HepG2 (cell line): Measurements from ENCODE around the gene MYLK. TPM values are rescaled to one million over a fixed set of nuclear protein-coding genes. Genes with fewer than 3 reads are reported as not detected.

Experiments
- ATAC-seq: fragments of 200-7000 bp; cut with Tn5 transposase; 3 replicates; pipeline ENCODE4 v1.9.1; 2020; ENCODE audit warnings: mild to moderate bottlenecking, moderate library complexity
- BruUV-seq: library from RNA; stranded (reverse); fragments of 400-500 nt; replicated peaks from 2 replicates; lab custom pipeline; 2021; lab: Mats Ljungman, UMichigan
- CTCF ChIA-PET: fragments of 300-600 bp; formaldehyde crosslinking; extraction: SDS; loops from one replicate; lab custom pipeline; 2021; ENCODE audit warnings: low total read pairs, inconsistent platforms, low intra/inter-chr PET ratio; lab: Yijun Ruan, JAX
- POLR2A ChIA-PET: fragments of 350-600 bp; sonication (Branson Sonifier 250); formaldehyde crosslinking; loops from one replicate; lab custom pipeline; 2020; ENCODE audit warnings: antibody characterized with exemption, inconsistent platforms; lab: Yijun Ruan, JAX
- DNase-seq: peaks from one replicate; pipeline ENCODE4 v3.0.0-alpha.2; 2015; ENCODE audit warnings: low spot score
- FAIRE-seq: peaks from 3 replicates; lab custom pipeline; 2011; peaks lifted over from hg19 to GRCh38; lab: Jason Lieb, UNC
- H2AFZ ChIP-seq: one replicate; pipeline ENCODE4 v1.6.1; 2011; ENCODE audit warnings: low read length, inconsistent platforms
- H3K27ac ChIP-seq: fragments of 300-600 bp; 3 replicates; pipeline ENCODE4 v1.8.0; 2011; ENCODE audit warnings: mixed run types, mild to moderate bottlenecking, mixed read lengths, low read length, inconsistent platforms; ENCODE audit not compliant: insufficient read depth; ENCODE audit errors: extremely low read length
- H3K27me3 ChIP-seq, 2 experiments: fragments of 200-600 bp in 1 of 2; 2 replicates in 1 of 2; 3 replicates in 1 of 2; pipeline versions ENCODE4 v1.6.0 to v1.8.0; 2011; ENCODE audit warnings: low read length in 2 of 2, mild to moderate bottlenecking in 2 of 2, moderate library complexity in 2 of 2, inconsistent platforms in 1 of 2; ENCODE audit not compliant: insufficient read depth in 2 of 2, control insufficient read depth in 1 of 2
- H3K36me3 ChIP-seq, 2 experiments: fragments of 200-600 bp in 1 of 2; replicated peaks in 1 of 2; 2 replicates in 1 of 2; 3 replicates in 1 of 2; pipeline versions ENCODE4 v1.5.1 to v1.8.0; 2011; ENCODE audit warnings: low read length in 2 of 2, inconsistent platforms in 1 of 2; ENCODE audit not compliant: insufficient read depth in 2 of 2, control insufficient read depth in 1 of 2
- H3K4me1 ChIP-seq: 2 replicates; pipeline ENCODE4 v1.5.1; 2012; ENCODE audit warnings: low read length, inconsistent platforms; ENCODE audit not compliant: insufficient read depth
- H3K4me2 ChIP-seq: 2 replicates; pipeline ENCODE4 v1.6.0; 2011; ENCODE audit warnings: low read depth, low read length, inconsistent platforms
- H3K4me3 ChIP-seq, 3 experiments: fragments of 200-600 bp in 1 of 3; sonication (generic), shearing (Covaris generic) in 1 of 3; replicated peaks in 1 of 3; 2 replicates each; pipeline ENCODE4 v1.5.1; 2011 to 2016; ENCODE audit warnings: low read length in 3 of 3, inconsistent platforms in 2 of 3, low read depth in 2 of 3, mild to moderate bottlenecking in 2 of 3, control low read depth in 1 of 3, mixed read lengths in 1 of 3; ENCODE audit not compliant: insufficient read depth in 1 of 3
- H3K79me2 ChIP-seq: one replicate; pipeline ENCODE4 v1.6.1; 2011; ENCODE audit warnings: low read length, inconsistent platforms; ENCODE audit not compliant: insufficient read depth
- H3K9ac ChIP-seq: 2 replicates; pipeline ENCODE4 v1.6.0; 2011; ENCODE audit warnings: mild to moderate bottlenecking, low read depth, low read length, inconsistent platforms; ENCODE audit not compliant: insufficient read depth
- H3K9me3 ChIP-seq: 2 replicates; pipeline ENCODE4 v1.5.1; 2012; ENCODE audit warnings: mild to moderate bottlenecking, low read length
- H4K20me1 ChIP-seq: 2 replicates; pipeline ENCODE4 v1.6.0; 2011; ENCODE audit warnings: inconsistent platforms, mild to moderate bottlenecking, low read length, moderate library complexity; ENCODE audit not compliant: insufficient read depth
- KLF6 ChIP-seq: IDR thresholded peaks from 2 replicates; pipeline ENCODE4 v1.8.0; 2016; ENCODE audit warnings: missing biosample characterization, missing genetic modification reagents
- KLF9 ChIP-seq: IDR thresholded peaks from 2 replicates; pipeline ENCODE4 v1.6.1; 2016; ENCODE audit warnings: low read depth
- MAFG ChIP-seq: sonication (generic); formaldehyde crosslinking; IDR thresholded peaks from 2 replicates; pipeline ENCODE4 v1.5.1; 2020; ENCODE audit warnings: mild to moderate bottlenecking, missing genetic modification reagents
- PHF8 ChIP-seq: sonication (generic); formaldehyde crosslinking; IDR thresholded peaks from 2 replicates; pipeline ENCODE4 v1.5.0; 2020; ENCODE audit warnings: missing genetic modification reagents
- TAF1 ChIP-seq: sonication (generic); formaldehyde crosslinking; IDR thresholded peaks from 2 replicates; pipeline ENCODE4 v1.4.0; 2020; ENCODE audit warnings: missing genetic modification reagents
- ZNF276 ChIP-seq: sonication (generic); formaldehyde crosslinking; IDR thresholded peaks from 2 replicates; pipeline ENCODE4 v1.4.0; 2020; ENCODE audit warnings: mild to moderate bottlenecking, low read depth, missing genetic modification reagents
- ZNF343 ChIP-seq: sonication (generic); formaldehyde crosslinking; IDR thresholded peaks from 2 replicates; pipeline ENCODE4 v1.4.0; 2020; ENCODE audit warnings: mild to moderate bottlenecking, missing genetic modification reagents
- ZNF713 ChIP-seq: sonication (generic); formaldehyde crosslinking; IDR thresholded peaks from 2 replicates; pipeline ENCODE4 v1.4.0; 2020; ENCODE audit warnings: mild to moderate bottlenecking, missing genetic modification reagents
- WGBS: methylation state at CpG from one replicate; pipeline ENCODE4 v1.1.6; 2017; ENCODE audit warnings: low lambda C conversion rate; 5-methylcytosine and 5-hydroxymethylcytosine counted together
- in situ Hi-C: cut with HindIII; loops from 2 replicates; pipeline ENCODE4 v1.10.0; 2017; ENCODE audit warnings: low pct_unique_long_range_greater_than_20kb; ENCODE audit not compliant: extremely low pct_ligation_motif_present
- intact Hi-C: fragments of 100-400 bp; cut with micrococcal nuclease; formaldehyde crosslinking; loops from one replicate; pipeline ENCODE4 v1.10.0; 2022; ENCODE audit not compliant: unreplicated experiment
- polyA plus RNA-seq, 8 experiments: library from polyadenylated mRNA; depleted of rRNA in 3 of 8; stranded (reverse) in 7 of 8; unstranded in 1 of 8; fragments of >200 nt; fragmentation: Illumina TruSeq in 4 of 8; extraction: Trizol in 4 of 8; gene quantifications; 2 replicates each; pipeline versions ENCODE4 v1.2.1 to v1.2.3, GENCODE V29; 2011 to 2016; ENCODE audit warnings: low read depth in 4 of 8, missing spikeins in 1 of 8, mixed read lengths in 1 of 8; ENCODE audit not compliant: insufficient read depth in 1 of 8
- total RNA-seq, 5 experiments: library from RNA; depleted of rRNA; stranded (reverse); fragments of >200 nt; fragmentation: Illumina TruSeq; extraction: Trizol; gene quantifications; 2 replicates each; pipeline ENCODE4 v1.2.3, GENCODE V29; 2016; ENCODE audit warnings: low read depth in 1 of 5

The MYLK gene
- total and polyA plus RNA-seq, 2 of the 13 experiments (the other 11 are each of a cell fraction or from before 2014, with no cell fraction given), result 10.6 to 34.9 TPM

- TF ChIP-seq ZNF276, result no peak
- TF ChIP-seq, all 625 proteins: peak for 0
Measured at GRCh38 chr3:123741041-123741511, 143.1 kb downstream of the MYLK start (continued).

DNA sequence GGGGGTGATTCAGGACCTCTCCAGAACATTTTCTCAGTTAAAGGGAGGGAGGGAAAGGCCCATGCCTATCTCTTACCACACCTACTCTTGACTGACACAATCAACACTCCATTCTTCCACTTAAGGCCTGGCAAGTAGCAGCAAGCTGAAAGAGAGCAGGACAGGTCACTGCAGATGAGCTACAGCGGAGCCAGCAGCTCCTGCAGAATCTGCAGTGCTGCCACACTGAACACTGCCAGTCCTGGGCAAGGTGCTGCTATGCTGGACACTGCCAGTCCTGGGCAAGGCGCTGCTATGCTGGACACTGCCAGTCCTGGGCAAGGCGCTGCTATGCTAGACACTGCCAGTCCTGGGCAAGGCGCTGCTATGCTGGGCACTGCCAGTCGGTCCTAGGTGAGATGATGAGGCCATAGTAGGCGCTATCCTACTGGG, 143.7 kb downstream of the MYLK start:
- BruUV-seq, result no TSS peak
- H3K36me3 ChIP-seq, result peaks cover 8 to 49% of the 10 kb centered on the region in 2 experiments; a peak in 4 of 5 replicates
- intact Hi-C loops (no loop called here), in situ Hi-C loops (no loop called here)
- no peak overlapping the region for H3K4me2 ChIP-seq
- WGBS, result 100% methylated on average over 4 of the region's 6 CpGs
- ATAC-seq, result no peak
- TF ChIP-seq MAFG (CRISPR knock-in tag), result no peak
- TF ChIP-seq ZNF343, result no peak
- TF ChIP-seq TAF1 (CRISPR knock-in tag), result no peak
- TF ChIP-seq KLF9 (CRISPR knock-in tag), result no peak
- no peak for TF ChIP-seq KLF6 (CRISPR knock-in tag)
- no peak for TF ChIP-seq ZNF713 (CRISPR knock-in tag)
- TF ChIP-seq PHF8 (CRISPR knock-in tag), result no peak
- ChIA-PET CTCF (no interaction called here), POLR2A (no interaction called here)
- no peak for FAIRE-seq
- DNase-seq, result no peak
- H3K9me3 ChIP-seq, result no peaks in the 10 kb centered on the region
- H3K27me3 ChIP-seq, result no peaks in the 10 kb centered on the region
- H3K9ac ChIP-seq, result no peak overlapping the region
- H4K20me1 ChIP-seq, result no peaks in the 10 kb centered on the region
- no peaks in the 10 kb centered on the region for H3K79me2 ChIP-seq
- H3K4me3 ChIP-seq, result no peak overlapping the region
- no peak overlapping the region for H3K27ac ChIP-seq
- H2AFZ ChIP-seq, result no peak overlapping the region
- H3K4me1 ChIP-seq, result peaks cover 5% of the 10 kb centered on the region; the same call in 1 of the 2 replicates
